ENCODE measurements around the gene LCK.

DNA sequence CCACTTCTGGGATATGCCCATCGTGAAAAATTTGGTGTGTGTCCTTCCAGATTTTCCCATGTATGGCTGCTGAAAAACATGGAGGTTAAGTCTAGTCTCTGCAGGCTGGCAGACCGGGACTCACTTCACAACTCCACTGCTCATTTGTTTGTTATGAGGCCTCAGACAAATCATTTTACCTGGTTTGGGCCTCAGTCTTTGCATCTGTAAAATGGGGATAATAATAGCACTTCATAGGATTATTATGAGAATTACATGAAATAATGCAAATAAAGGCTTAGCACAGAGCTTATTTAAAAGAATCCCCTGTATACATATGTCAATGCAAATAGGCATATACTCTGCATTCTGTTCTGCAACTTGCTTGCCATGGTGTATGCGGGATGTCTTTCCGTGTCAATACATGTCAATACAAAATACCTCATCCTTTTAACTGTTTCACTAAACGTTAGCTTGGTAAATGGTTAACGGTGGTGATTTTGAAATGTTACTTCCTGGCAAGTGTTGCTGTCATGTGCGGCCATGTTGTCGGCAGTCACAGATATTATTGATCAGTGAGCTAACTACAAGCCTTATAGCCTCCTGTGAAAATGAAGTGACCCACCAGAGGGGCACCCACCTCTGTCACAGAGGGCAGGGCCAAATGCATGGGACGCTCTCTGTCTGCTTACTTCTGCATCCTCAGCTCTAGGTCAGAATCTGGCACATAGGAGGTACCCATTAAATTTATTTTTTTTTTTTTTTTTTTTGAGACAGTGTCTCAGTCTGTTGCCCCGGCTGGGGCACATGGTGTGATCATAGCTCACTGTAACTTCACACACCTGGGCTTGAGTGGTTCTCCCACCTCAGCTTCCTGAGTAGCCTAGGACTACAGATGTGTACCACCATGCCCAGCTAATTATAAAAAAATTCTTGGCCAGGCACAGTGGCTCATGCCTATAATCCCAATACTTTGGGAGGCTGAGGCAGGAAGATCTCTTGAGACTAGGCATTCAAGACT, 4.3 kb downstream of the LCK start:
- TF ChIP-seq RCOR1 (conservative IDR thresholded peaks at IDR 0.05; ENCODE audit: low read depth, low read length), result no peak
- TF ChIP-seq RAD51 (IDR thresholded peaks at IDR 0.05), result no peak
- TF ChIP-seq RAD21 (IDR thresholded peaks at IDR 0.05; ENCODE audit: insufficient read depth, low read depth, low read length), result no peak
- TF ChIP-seq DPF2 (IDR thresholded peaks at IDR 0.05), result no peak
- TF ChIP-seq, protein P1, sequence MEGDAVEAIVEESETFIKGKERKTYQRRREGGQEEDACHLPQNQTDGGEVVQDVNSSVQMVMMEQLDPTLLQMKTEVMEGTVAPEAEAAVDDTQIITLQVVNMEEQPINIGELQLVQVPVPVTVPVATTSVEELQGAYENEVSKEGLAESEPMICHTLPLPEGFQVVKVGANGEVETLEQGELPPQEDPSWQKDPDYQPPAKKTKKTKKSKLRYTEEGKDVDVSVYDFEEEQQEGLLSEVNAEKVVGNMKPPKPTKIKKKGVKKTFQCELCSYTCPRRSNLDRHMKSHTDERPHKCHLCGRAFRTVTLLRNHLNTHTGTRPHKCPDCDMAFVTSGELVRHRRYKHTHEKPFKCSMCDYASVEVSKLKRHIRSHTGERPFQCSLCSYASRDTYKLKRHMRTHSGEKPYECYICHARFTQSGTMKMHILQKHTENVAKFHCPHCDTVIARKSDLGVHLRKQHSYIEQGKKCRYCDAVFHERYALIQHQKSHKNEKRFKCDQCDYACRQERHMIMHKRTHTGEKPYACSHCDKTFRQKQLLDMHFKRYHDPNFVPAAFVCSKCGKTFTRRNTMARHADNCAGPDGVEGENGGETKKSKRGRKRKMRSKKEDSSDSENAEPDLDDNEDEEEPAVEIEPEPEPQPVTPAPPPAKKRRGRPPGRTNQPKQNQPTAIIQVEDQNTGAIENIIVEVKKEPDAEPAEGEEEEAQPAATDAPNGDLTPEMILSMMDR (IDR thresholded peaks at IDR 0.05 in 2 of 3, conservative IDR thresholded peaks at IDR 0.05 in 1 of 3; ENCODE audit: control insufficient read depth in 2 of 3, extremely low read depth in 1 of 3, insufficient read depth in 1 of 3, low read depth in 3 of 3, low read length in 3 of 3), result no peak
- no peak for TF ChIP-seq TCF12 (IDR thresholded peaks at IDR 0.05; ENCODE audit: low read depth, low read length)
- TF ChIP-seq POLR2A (IDR thresholded peaks at IDR 0.05; ENCODE audit: low read depth, low read length), result no peak
- no peak for TF ChIP-seq PAX8 (IDR thresholded peaks at IDR 0.05)
- no peak for TF ChIP-seq ZNF274 (IDR thresholded peaks at IDR 0.05; ENCODE audit: insufficient read depth, insufficient read length)
- TF ChIP-seq TARDBP (IDR thresholded peaks at IDR 0.05; ENCODE audit: borderline replicate concordance), result no peak
- no peak for TF ChIP-seq SPI1 (IDR thresholded peaks at IDR 0.05; ENCODE audit: borderline replicate concordance, insufficient read depth, low read depth, low read length)
- no peak for TF ChIP-seq EP300 (IDR thresholded peaks at IDR 0.05; ENCODE audit: borderline replicate concordance in 1 of 2, control insufficient read depth in 1 of 2, low read depth in 2 of 2, low read length in 2 of 2)
